Measurements from ENCODE around the gene MCHR1.

GRCh38 chr22:40661671-40662070 is 17.6 kb upstream of the MCHR1 start:
- TF ChIP-seq CTCF (IDR thresholded peaks at IDR 0.05) = no peak
- TF ChIP-seq POLR2AphosphoS5 (IDR thresholded peaks at IDR 0.05) = no peak
